ENCODE results near the gene CBFA2T3. TPM values are rescaled to one million over a fixed set of nuclear protein-coding genes. Genes with fewer than 3 reads are reported as not detected.

Gene CBFA2T3
- total RNA-seq, 2 donors from 2014 or later: 3.2 to 4.4 TPM

GRCh38 chr16:88839745-88840599 is 137.0 kb downstream of the CBFA2T3 start:
- DNase-seq (no peak), ATAC-seq (no peak)

GRCh38 chr16:88839026-88839529 is 137.9 kb downstream of the CBFA2T3 start:
- ATAC-seq: no peak
- Mint-ChIP-seq H3K36me3 (ENCODE audit: low read depth) (no peaks in the 10 kb centered on the region), H3K27ac (no peak overlapping the region), H3K27me3 (no peaks in the 10 kb centered on the region), H3K4me3 (peak overlapping the region; percentile 41), H3K4me1 (no peaks in the 10 kb centered on the region)
- DNase-seq: no peak
- H3K9me3 ChIP-seq (ENCODE audit: control insufficient read depth, low read length, poor library complexity, severe bottlenecking): no peaks in the 10 kb centered on the region

More at GRCh38 chr16:88839745-88840599, 137.0 kb downstream of the CBFA2T3 start:
- H3K27ac Mint-ChIP-seq: no peak overlapping the region
- no peaks in the 10 kb centered on the region for H3K36me3 Mint-ChIP-seq (ENCODE audit: low read depth)
- H3K4me1 Mint-ChIP-seq: peaks cover 2% of the 10 kb centered on the region
- no peak overlapping the region for H3K4me3 Mint-ChIP-seq
- no peaks in the 10 kb centered on the region for H3K9me3 ChIP-seq (ENCODE audit: control insufficient read depth, low read length, poor library complexity, severe bottlenecking)
- H3K27me3 Mint-ChIP-seq: no peaks in the 10 kb centered on the region

GRCh38 chr16:88838566-88838965 is 138.4 kb downstream of the CBFA2T3 start:
- Mint-ChIP-seq H3K4me1 (no peaks in the 10 kb centered on the region), H3K36me3 (ENCODE audit: low read depth) (no peaks in the 10 kb centered on the region), H3K4me3 (peak overlapping the region; percentile 41), H3K27ac (no peak overlapping the region), H3K27me3 (no peaks in the 10 kb centered on the region)
- no peak for DNase-seq
- H3K9me3 ChIP-seq (ENCODE audit: control insufficient read depth, low read length, poor library complexity, severe bottlenecking): no peaks in the 10 kb centered on the region
- ATAC-seq: no peak

- ATAC-seq (no peak), DNase-seq (no peak)
- H3K4me3 Mint-ChIP-seq: no peak overlapping the region
- H3K27ac Mint-ChIP-seq: no peak overlapping the region
- H3K36me3 Mint-ChIP-seq (ENCODE audit: low read depth): no peaks in the 10 kb centered on the region
- H3K4me1 Mint-ChIP-seq: no peaks in the 10 kb centered on the region
- H3K9me3 ChIP-seq (ENCODE audit: control insufficient read depth, low read length, poor library complexity, severe bottlenecking): no peaks in the 10 kb centered on the region
- no peaks in the 10 kb centered on the region for H3K27me3 Mint-ChIP-seq
These were observed 139.2 kb downstream of the CBFA2T3 start for GRCh38 chr16:88837806-88838205.

- DNase-seq (no peak), ATAC-seq (no peak)
- H3K27me3 Mint-ChIP-seq: no peaks in the 10 kb centered on the region
- no peaks in the 10 kb centered on the region for H3K36me3 Mint-ChIP-seq (ENCODE audit: low read depth)
- no peaks in the 10 kb centered on the region for H3K4me1 Mint-ChIP-seq
- no peaks in the 10 kb centered on the region for H3K9me3 ChIP-seq (ENCODE audit: control insufficient read depth, low read length, poor library complexity, severe bottlenecking)
- H3K27ac Mint-ChIP-seq: no peak overlapping the region
- H3K4me3 Mint-ChIP-seq: no peak overlapping the region
These were observed 140.2 kb downstream of the CBFA2T3 start for GRCh38 chr16:88836791-88837190.

- no peak for DNase-seq
- ATAC-seq: no peak
- Mint-ChIP-seq H3K36me3 (ENCODE audit: low read depth) (no peaks in the 10 kb centered on the region), H3K27ac (no peak overlapping the region), H3K4me3 (no peak overlapping the region), H3K4me1 (no peaks in the 10 kb centered on the region), H3K27me3 (no peaks in the 10 kb centered on the region)
- H3K9me3 ChIP-seq (ENCODE audit: control insufficient read depth, low read length, poor library complexity, severe bottlenecking): no peaks in the 10 kb centered on the region
These were observed 141.2 kb downstream of the CBFA2T3 start for GRCh38 chr16:88835818-88836217.

GRCh38 chr16:88835383-88835782 is 141.6 kb downstream of the CBFA2T3 start:
- Mint-ChIP-seq H3K27me3 (no peaks in the 10 kb centered on the region), H3K4me3 (no peak overlapping the region), H3K27ac (no peak overlapping the region), H3K4me1 (no peaks in the 10 kb centered on the region), H3K36me3 (ENCODE audit: low read depth) (no peaks in the 10 kb centered on the region)
- no peaks in the 10 kb centered on the region for H3K9me3 ChIP-seq (ENCODE audit: control insufficient read depth, low read length, poor library complexity, severe bottlenecking)
- ATAC-seq (no peak), DNase-seq (no peak)

- Mint-ChIP-seq H3K27me3 (no peaks in the 10 kb centered on the region), H3K27ac (no peak overlapping the region), H3K36me3 (ENCODE audit: low read depth) (no peaks in the 10 kb centered on the region), H3K4me3 (no peak overlapping the region), H3K4me1 (no peaks in the 10 kb centered on the region)
- no peaks in the 10 kb centered on the region for H3K9me3 ChIP-seq (ENCODE audit: control insufficient read depth, low read length, poor library complexity, severe bottlenecking)
- no peak for ATAC-seq
- no peak for DNase-seq
These were observed 142.3 kb downstream of the CBFA2T3 start for GRCh38 chr16:88834670-88835069.

- Mint-ChIP-seq H3K27ac (no peak overlapping the region), H3K36me3 (ENCODE audit: low read depth) (no peaks in the 10 kb centered on the region), H3K4me3 (no peak overlapping the region), H3K4me1 (no peaks in the 10 kb centered on the region), H3K27me3 (no peaks in the 10 kb centered on the region)
- H3K9me3 ChIP-seq (ENCODE audit: control insufficient read depth, low read length, poor library complexity, severe bottlenecking): no peaks in the 10 kb centered on the region
- DNase-seq (no peak), ATAC-seq (no peak)
These were observed 143.9 kb downstream of the CBFA2T3 start for GRCh38 chr16:88833086-88833485.

GRCh38 chr16:88831838-88832237 is 145.2 kb downstream of the CBFA2T3 start:
- no peaks in the 10 kb centered on the region for H3K9me3 ChIP-seq (ENCODE audit: control insufficient read depth, low read length, poor library complexity, severe bottlenecking)
- Mint-ChIP-seq H3K4me3 (no peak overlapping the region), H3K36me3 (ENCODE audit: low read depth) (no peaks in the 10 kb centered on the region), H3K4me1 (no peaks in the 10 kb centered on the region), H3K27me3 (no peaks in the 10 kb centered on the region), H3K27ac (no peak overlapping the region)
- DNase-seq (no peak), ATAC-seq (no peak)

- no peak overlapping the region for H3K27ac Mint-ChIP-seq
- DNase-seq (no peak), ATAC-seq (no peak)
- no peaks in the 10 kb centered on the region for H3K4me1 Mint-ChIP-seq
- no peaks in the 10 kb centered on the region for H3K27me3 Mint-ChIP-seq
- no peaks in the 10 kb centered on the region for H3K36me3 Mint-ChIP-seq (ENCODE audit: low read depth)
- no peaks in the 10 kb centered on the region for H3K9me3 ChIP-seq (ENCODE audit: control insufficient read depth, low read length, poor library complexity, severe bottlenecking)
- H3K4me3 Mint-ChIP-seq: no peak overlapping the region
These were observed 146.2 kb downstream of the CBFA2T3 start for GRCh38 chr16:88830783-88831182.

- Mint-ChIP-seq H3K4me3 (no peak overlapping the region), H3K27me3 (no peaks in the 10 kb centered on the region), H3K36me3 (ENCODE audit: low read depth) (no peaks in the 10 kb centered on the region), H3K4me1 (no peaks in the 10 kb centered on the region), H3K27ac (no peak overlapping the region)
- ATAC-seq: no peak
- no peaks in the 10 kb centered on the region for H3K9me3 ChIP-seq (ENCODE audit: control insufficient read depth, low read length, poor library complexity, severe bottlenecking)
- no peak for DNase-seq
These were observed 146.7 kb downstream of the CBFA2T3 start for GRCh38 chr16:88830258-88830657.

GRCh38 chr16:88828711-88829110 is 148.3 kb downstream of the CBFA2T3 start:
- DNase-seq (no peak), ATAC-seq (no peak)
- no peak overlapping the region for H3K4me3 Mint-ChIP-seq
- no peaks in the 10 kb centered on the region for H3K36me3 Mint-ChIP-seq (ENCODE audit: low read depth)
- no peaks in the 10 kb centered on the region for H3K27me3 Mint-ChIP-seq
- H3K4me1 Mint-ChIP-seq: no peaks in the 10 kb centered on the region
- H3K27ac Mint-ChIP-seq: no peak overlapping the region
- no peaks in the 10 kb centered on the region for H3K9me3 ChIP-seq (ENCODE audit: control insufficient read depth, low read length, poor library complexity, severe bottlenecking)

- Mint-ChIP-seq H3K4me1 (no peaks in the 10 kb centered on the region), H3K36me3 (ENCODE audit: low read depth) (no peaks in the 10 kb centered on the region), H3K27ac (no peak overlapping the region), H3K4me3 (no peak overlapping the region), H3K27me3 (no peaks in the 10 kb centered on the region)
- H3K9me3 ChIP-seq (ENCODE audit: control insufficient read depth, low read length, poor library complexity, severe bottlenecking): no peaks in the 10 kb centered on the region
- no peak for DNase-seq
- ATAC-seq: no peak
These were observed 149.3 kb downstream of the CBFA2T3 start for GRCh38 chr16:88827727-88828126.

All from T-helper 17 cell (primary cell).